Gastroesophageal sphincter (tissue), 4 donors: ENCODE measurements around the gene ARHGAP26. TPM values are rescaled to one million over a fixed set of nuclear protein-coding genes. Genes with fewer than 3 reads are reported as not detected.

Source experiments
- ATAC-seq: fragments of 150-250 bp; one replicate; pipeline ENCODE4 v1.9.1; 2016; ENCODE audit warnings: mild to moderate bottlenecking, moderate library complexity
- H3K27ac ChIP-seq, 4 donors: fragments of 200-600 bp; sonication (generic) in 3 of 4; 1 replicate in 3 of 4; 2 replicates in 1 of 4; pipeline ENCODE4 v1.5.1; 2016 to 2019
- H3K27me3 ChIP-seq: fragments of 200-600 bp; sonication (generic); one replicate; pipeline ENCODE4 v1.5.1; 2019
- H3K36me3 ChIP-seq, 2 donors: fragments of 200-600 bp; sonication (generic); one replicate each; pipeline ENCODE4 v1.5.1; 2019; ENCODE audit warnings: control low read depth in 1 of 2
- H3K4me1 ChIP-seq, 3 donors: fragments of 200-600 bp; sonication (generic); 1 replicate in 2 of 3; 2 replicates in 1 of 3; pipeline ENCODE4 v1.5.1; 2016 to 2019; ENCODE audit warnings: control low read depth in 2 of 3
- H3K4me3 ChIP-seq, 2 donors: fragments of 200-600 bp; sonication (generic); one replicate each; pipeline ENCODE4 v1.5.1; 2019; ENCODE audit warnings: mild to moderate bottlenecking in 1 of 2, moderate library complexity in 1 of 2
- H3K9me3 ChIP-seq, 3 donors: fragments of 200-600 bp; sonication (generic); one replicate each; pipeline ENCODE4 v1.5.1; 2017 to 2019; ENCODE audit warnings: control low read depth in 2 of 3
- CTCF ChIP-seq, 4 experiments: fragments of 200-600 bp in 2 of 4; fragments of 450-650 bp in 2 of 4; sonication (generic) in 1 of 4; IDR thresholded peaks; one replicate each; pipeline ENCODE4 v1.5.1; 2017 to 2019; ENCODE audit warnings: antibody characterized with exemption in 4 of 4, mild to moderate bottlenecking in 2 of 4, moderate library complexity in 2 of 4
- EP300 ChIP-seq: sonication (generic); formaldehyde crosslinking; IDR thresholded peaks from one replicate; pipeline ENCODE4 v1.6.1; 2017; ENCODE audit warnings: antibody characterized with exemption, mild to moderate bottlenecking
- POLR2A ChIP-seq, 2 donors: fragments of 450-650 bp; IDR thresholded peaks; one replicate each; pipeline ENCODE4 v1.6.1; 2017; ENCODE audit warnings: antibody characterized with exemption in 2 of 2, mild to moderate bottlenecking in 2 of 2, moderate library complexity in 1 of 2
- POLR2AphosphoS5 ChIP-seq: sonication (generic); formaldehyde crosslinking; IDR thresholded peaks from one replicate; pipeline ENCODE4 v1.6.1; 2017; ENCODE audit warnings: antibody characterized with exemption
- WGBS, 2 donors: methylation state at CpG; one replicate each; pipeline ENCODE4 v1.1.5; 2018; ENCODE audit warnings: low coverage in 1 of 2; 5-methylcytosine and 5-hydroxymethylcytosine counted together
- total RNA-seq, 4 donors: library from RNA; depleted of rRNA; stranded (reverse); fragments of >200 nt; gene quantifications; one replicate each; pipeline ENCODE4 v1.1.0, GENCODE V29; 2016

ARHGAP26 gene
- total RNA-seq, 4 donors from 2014 or later: 15.2 to 41.7 (median 31.7) TPM

- H3K4me3 ChIP-seq: no peak overlapping the region
- ATAC-seq: no peak
- no peaks in the 10 kb centered on the region for H3K27me3 ChIP-seq
- TF ChIP-seq POLR2AphosphoS5: no peak
- no peak for TF ChIP-seq EP300
- TF ChIP-seq CTCF (IDR thresholded peaks at IDR 0.05): no peak
- TF ChIP-seq POLR2A (IDR thresholded peaks at IDR 0.05): no peak
- peaks cover 7 to 96% of the 10 kb centered on the region in 2 donors for H3K36me3 ChIP-seq
- no peaks in the 10 kb centered on the region for H3K4me1 ChIP-seq
- no peak overlapping the region for H3K27ac ChIP-seq
- H3K9me3 ChIP-seq: no peaks in the 10 kb centered on the region
- 98 to 100% methylated on average over 3 to 5 of the region's 6 CpGs for WGBS, 2 donors
Measured at GRCh38 chr5:142910128-142910527, 140.0 kb downstream of the ARHGAP26 start.

- no peaks in the 10 kb centered on the region for H3K4me1 ChIP-seq
- WGBS, 2 donors: 79% methylated on average over 3 of the region's 3 CpGs; no CpG with 5 or more reads in 1 of the 2 donors
- H3K27ac ChIP-seq: no peak overlapping the region
- no peaks in the 10 kb centered on the region for H3K27me3 ChIP-seq
- no peak for ATAC-seq
- no peaks in the 10 kb centered on the region for H3K9me3 ChIP-seq
- H3K4me3 ChIP-seq: no peak overlapping the region
- TF ChIP-seq POLR2AphosphoS5: no peak
- TF ChIP-seq POLR2A (IDR thresholded peaks at IDR 0.05): no peak
- no peak for TF ChIP-seq CTCF (IDR thresholded peaks at IDR 0.05)
- no peak for TF ChIP-seq EP300
- peaks cover 7 to 90% of the 10 kb centered on the region in 2 donors for H3K36me3 ChIP-seq
Measured at GRCh38 chr5:142911170-142911569, 141.0 kb downstream of the ARHGAP26 start.

- H3K36me3 ChIP-seq: peaks cover 7 to 84% of the 10 kb centered on the region in 2 donors
- no peaks in the 10 kb centered on the region for H3K9me3 ChIP-seq
- H3K27ac ChIP-seq: no peak overlapping the region
- no peak for ATAC-seq
- TF ChIP-seq EP300: no peak
- TF ChIP-seq POLR2AphosphoS5: no peak
- TF ChIP-seq POLR2A (IDR thresholded peaks at IDR 0.05): no peak
- no peak for TF ChIP-seq CTCF (IDR thresholded peaks at IDR 0.05)
- H3K4me3 ChIP-seq: no peak overlapping the region
- H3K27me3 ChIP-seq: no peaks in the 10 kb centered on the region
- H3K4me1 ChIP-seq: no peaks in the 10 kb centered on the region
Measured at GRCh38 chr5:142911775-142912174, 141.6 kb downstream of the ARHGAP26 start.

- Histone ChIP-seq H3K4me3 (no peak overlapping the region), H3K27ac (no peak overlapping the region), H3K4me1 (no peaks in the 10 kb centered on the region), H3K27me3 (no peaks in the 10 kb centered on the region), H3K36me3 (peaks cover 4 to 70% of the 10 kb centered on the region in 2 donors), H3K9me3 (no peaks in the 10 kb centered on the region)
- WGBS, 2 donors: 82% methylated on average over 9 of the region's 9 CpGs
- no peak for ATAC-seq
- TF ChIP-seq POLR2AphosphoS5: no peak
- no peak for TF ChIP-seq EP300
- no peak for TF ChIP-seq CTCF (IDR thresholded peaks at IDR 0.05)
- no peak for TF ChIP-seq POLR2A (IDR thresholded peaks at IDR 0.05)
Measured at GRCh38 chr5:142913728-142914338, 143.7 kb downstream of the ARHGAP26 start.

GRCh38 chr5:142915038-142915437 is 144.9 kb downstream of the ARHGAP26 start:
- Histone ChIP-seq H3K4me3 (no peak overlapping the region), H3K27me3 (no peaks in the 10 kb centered on the region), H3K27ac (no peak overlapping the region), H3K4me1 (no peaks in the 10 kb centered on the region), H3K36me3 (peaks cover 4 to 67% of the 10 kb centered on the region in 2 donors), H3K9me3 (no peaks in the 10 kb centered on the region)
- no peak for ATAC-seq
- TF ChIP-seq EP300 (no peak), POLR2AphosphoS5 (no peak), CTCF (IDR thresholded peaks at IDR 0.05) (no peak), POLR2A (IDR thresholded peaks at IDR 0.05) (no peak)
- WGBS, 2 donors: 84 to 98% methylated on average over 5 to 7 of the region's 8 CpGs
